SU-DHL-6 (cell line): ENCODE results near the gene TNS1.

ENCODE experiments used
- H2AFZ ChIP-seq: fragments of 200-600 bp; sonication (generic); 2 replicates; pipeline ENCODE4 v1.6.1; 2014; ENCODE audit warnings: low read depth, mild to moderate bottlenecking, moderate library complexity, mixed read lengths, antibody characterized with exemption, low read length; ENCODE audit not compliant: severe bottlenecking
- H3F3A ChIP-seq: fragments of 200-600 bp; shearing (Covaris generic); 2 replicates; pipeline ENCODE4 v1.6.0; 2016; ENCODE audit warnings: antibody characterized with exemption, mild to moderate bottlenecking; ENCODE audit not compliant: insufficient read depth
- H3K27ac ChIP-seq: fragments of 200-600 bp; sonication (generic); 2 replicates; pipeline ENCODE4 v1.5.1; 2016; ENCODE audit warnings: low read depth, mild to moderate bottlenecking, low read length, moderate library complexity, mixed read lengths
- H3K27me3 ChIP-seq: fragments of 200-600 bp; sonication (generic), shearing (Covaris generic); 2 replicates; pipeline ENCODE4 v1.6.0; 2014; ENCODE audit warnings: mild to moderate bottlenecking, low read length
- H3K36me3 ChIP-seq: fragments of 200-600 bp; sonication (generic); 2 replicates; pipeline ENCODE4 v1.6.1; 2014; ENCODE audit warnings: mild to moderate bottlenecking, low read length, mixed read lengths
- H3K4me2 ChIP-seq: fragments of 300-600, 200-600 bp; shearing (Covaris generic), sonication (generic); 2 replicates; pipeline ENCODE4 v1.6.0; 2014; ENCODE audit warnings: low read length, low read depth, mild to moderate bottlenecking; ENCODE audit not compliant: poor library complexity, severe bottlenecking
- H3K4me3 ChIP-seq: fragments of 200-600 bp; sonication (generic); 2 replicates; pipeline ENCODE4 v1.5.1; 2014; ENCODE audit warnings: antibody characterized with exemption, low read length, mild to moderate bottlenecking, mixed read lengths; ENCODE audit not compliant: insufficient read depth, poor library complexity, severe bottlenecking
- H3K79me2 ChIP-seq: fragments of 200-600 bp; sonication (generic); 2 replicates; pipeline ENCODE4 v1.6.1; 2014; ENCODE audit warnings: mild to moderate bottlenecking, low read length, moderate library complexity; ENCODE audit not compliant: insufficient read depth
- H3K9ac ChIP-seq: fragments of 200-600 bp; sonication (generic); 2 replicates; pipeline ENCODE4 v1.7.0; 2014; ENCODE audit warnings: mild to moderate bottlenecking, low read length
- H3K9me2 ChIP-seq: fragments of 200-600 bp; sonication (generic); replicated peaks from 2 replicates; pipeline ENCODE4 v1.6.1; 2014; ENCODE audit warnings: low read length; ENCODE audit not compliant: insufficient read depth
- H3K9me3 ChIP-seq: fragments of 200-600 bp; sonication (generic); 2 replicates; pipeline ENCODE4 v1.6.1; 2014; ENCODE audit warnings: low read length, mixed read lengths; ENCODE audit not compliant: insufficient read depth
- H4K20me1 ChIP-seq: fragments of 200-600 bp; sonication (generic); 2 replicates; pipeline ENCODE4 v1.6.1; 2014; ENCODE audit warnings: low read depth, mild to moderate bottlenecking, antibody characterized with exemption, low read length, moderate library complexity, mixed read lengths
- EZH2phosphoT487 ChIP-seq: fragments of 200-600 bp; sonication (generic), shearing (Covaris generic); conservative IDR thresholded peaks from 2 replicates; pipeline ENCODE4 v1.6.1; 2018; ENCODE audit warnings: mild to moderate bottlenecking, antibody characterized with exemption, low read length, moderate library complexity, mixed read lengths
- TF ChIP-seq, protein P1 (sequence below): fragments of 200-600 bp; sonication (generic); IDR thresholded peaks from one replicate; pipeline ENCODE4 v1.5.1; 2017; ENCODE audit warnings: antibody characterized with exemption, mild to moderate bottlenecking, low read length, moderate library complexity; ENCODE audit not compliant: insufficient read depth, poor library complexity, severe bottlenecking

Gene TNS1

DNA sequence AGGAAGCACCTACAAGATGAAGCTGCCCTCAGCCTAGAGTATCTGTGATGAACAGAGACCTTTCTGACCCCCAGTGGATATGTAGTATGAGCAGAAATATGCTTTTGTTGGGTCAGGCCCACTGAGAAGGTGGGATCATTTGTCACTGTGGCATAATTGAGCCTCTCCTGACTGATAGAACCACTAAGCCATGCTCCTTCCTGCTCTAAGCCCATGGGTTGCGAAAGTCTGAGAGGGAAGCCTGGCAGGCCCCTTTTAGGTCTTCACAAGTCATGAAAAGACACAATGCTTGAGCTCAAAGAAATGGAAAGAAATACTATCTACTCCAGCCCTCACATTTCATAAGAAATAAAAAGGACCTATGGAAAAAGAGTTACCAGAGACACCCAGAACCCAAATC lies 127.7 kb downstream of the TNS1 start:
- no peak overlapping the region for H3K4me2 ChIP-seq
- no peaks in the 10 kb centered on the region for H3K79me2 ChIP-seq
- no peak overlapping the region for H3K9ac ChIP-seq
- no peaks in the 10 kb centered on the region for H3K27me3 ChIP-seq
- no peak overlapping the region for H2AFZ ChIP-seq
- no peaks in the 10 kb centered on the region for H4K20me1 ChIP-seq
- H3K4me3 ChIP-seq = no peak overlapping the region
- no peaks in the 10 kb centered on the region for H3K36me3 ChIP-seq
- TF ChIP-seq, protein P1, sequence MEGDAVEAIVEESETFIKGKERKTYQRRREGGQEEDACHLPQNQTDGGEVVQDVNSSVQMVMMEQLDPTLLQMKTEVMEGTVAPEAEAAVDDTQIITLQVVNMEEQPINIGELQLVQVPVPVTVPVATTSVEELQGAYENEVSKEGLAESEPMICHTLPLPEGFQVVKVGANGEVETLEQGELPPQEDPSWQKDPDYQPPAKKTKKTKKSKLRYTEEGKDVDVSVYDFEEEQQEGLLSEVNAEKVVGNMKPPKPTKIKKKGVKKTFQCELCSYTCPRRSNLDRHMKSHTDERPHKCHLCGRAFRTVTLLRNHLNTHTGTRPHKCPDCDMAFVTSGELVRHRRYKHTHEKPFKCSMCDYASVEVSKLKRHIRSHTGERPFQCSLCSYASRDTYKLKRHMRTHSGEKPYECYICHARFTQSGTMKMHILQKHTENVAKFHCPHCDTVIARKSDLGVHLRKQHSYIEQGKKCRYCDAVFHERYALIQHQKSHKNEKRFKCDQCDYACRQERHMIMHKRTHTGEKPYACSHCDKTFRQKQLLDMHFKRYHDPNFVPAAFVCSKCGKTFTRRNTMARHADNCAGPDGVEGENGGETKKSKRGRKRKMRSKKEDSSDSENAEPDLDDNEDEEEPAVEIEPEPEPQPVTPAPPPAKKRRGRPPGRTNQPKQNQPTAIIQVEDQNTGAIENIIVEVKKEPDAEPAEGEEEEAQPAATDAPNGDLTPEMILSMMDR = no peak
- TF ChIP-seq EZH2phosphoT487 = no peak
- H3F3A ChIP-seq = no peaks in the 10 kb centered on the region
- H3K9me2 ChIP-seq = no peaks in the 10 kb centered on the region
- H3K27ac ChIP-seq = no peak overlapping the region
- no peaks in the 10 kb centered on the region for H3K9me3 ChIP-seq

DNA sequence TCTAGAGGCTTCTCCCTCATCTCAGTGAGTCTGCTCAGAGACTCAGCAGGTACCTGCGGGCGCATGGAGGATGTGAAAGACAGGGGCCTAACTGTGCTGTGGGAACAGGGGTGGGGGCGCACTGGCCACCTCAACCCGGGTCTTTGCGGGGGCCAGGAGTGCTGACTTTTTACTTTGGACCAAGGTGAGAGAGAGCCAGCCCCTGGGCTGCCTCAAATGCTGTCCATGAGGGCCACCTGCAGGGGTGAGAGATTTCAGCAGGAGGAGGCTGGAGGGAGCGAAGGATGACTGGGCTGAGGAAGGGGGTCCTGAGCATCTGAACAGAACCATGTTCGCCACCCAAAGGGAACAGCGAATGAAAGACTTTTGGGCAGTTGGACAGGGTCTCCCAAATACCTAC lies 129.4 kb downstream of the TNS1 start:
- Histone ChIP-seq H3K9ac (no peak overlapping the region), H3K36me3 (no peaks in the 10 kb centered on the region), H3K27ac (no peak overlapping the region), H3K4me2 (no peak overlapping the region), H4K20me1 (no peaks in the 10 kb centered on the region), H3K27me3 (no peaks in the 10 kb centered on the region), H3K9me3 (no peaks in the 10 kb centered on the region), H2AFZ (no peak overlapping the region), H3K4me3 (no peak overlapping the region), H3K79me2 (no peaks in the 10 kb centered on the region), H3K9me2 (no peaks in the 10 kb centered on the region), H3F3A (no peaks in the 10 kb centered on the region)
- TF ChIP-seq, protein P1 = no peak
- no peak for TF ChIP-seq EZH2phosphoT487

DNA sequence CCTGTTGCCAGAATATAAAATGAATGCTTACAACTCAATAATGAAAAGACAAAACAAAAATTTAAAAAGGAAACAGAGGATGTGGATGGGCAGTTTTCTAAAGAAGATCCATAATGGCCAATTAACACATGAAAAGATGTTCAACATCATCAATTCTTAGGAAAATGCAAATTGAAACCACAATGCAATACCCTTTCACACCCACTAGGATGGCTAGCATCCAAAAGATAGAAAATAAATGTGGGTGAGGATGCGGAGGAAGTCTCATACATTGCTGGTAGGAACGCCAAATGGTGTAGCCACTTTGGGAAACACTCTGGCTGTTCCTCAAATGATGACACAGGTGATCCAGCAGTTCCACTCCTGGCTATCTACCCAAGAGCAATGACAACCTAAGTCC lies 130.5 kb downstream of the TNS1 start:
- Histone ChIP-seq H3K27me3 (no peaks in the 10 kb centered on the region), H3F3A (no peaks in the 10 kb centered on the region), H4K20me1 (no peaks in the 10 kb centered on the region), H3K9me2 (no peaks in the 10 kb centered on the region), H3K4me2 (no peak overlapping the region), H3K9me3 (no peaks in the 10 kb centered on the region), H2AFZ (no peak overlapping the region), H3K4me3 (no peak overlapping the region), H3K79me2 (no peaks in the 10 kb centered on the region), H3K9ac (no peak overlapping the region), H3K36me3 (no peaks in the 10 kb centered on the region), H3K27ac (no peak overlapping the region)
- TF ChIP-seq, protein P1 = no peak
- no peak for TF ChIP-seq EZH2phosphoT487

DNA sequence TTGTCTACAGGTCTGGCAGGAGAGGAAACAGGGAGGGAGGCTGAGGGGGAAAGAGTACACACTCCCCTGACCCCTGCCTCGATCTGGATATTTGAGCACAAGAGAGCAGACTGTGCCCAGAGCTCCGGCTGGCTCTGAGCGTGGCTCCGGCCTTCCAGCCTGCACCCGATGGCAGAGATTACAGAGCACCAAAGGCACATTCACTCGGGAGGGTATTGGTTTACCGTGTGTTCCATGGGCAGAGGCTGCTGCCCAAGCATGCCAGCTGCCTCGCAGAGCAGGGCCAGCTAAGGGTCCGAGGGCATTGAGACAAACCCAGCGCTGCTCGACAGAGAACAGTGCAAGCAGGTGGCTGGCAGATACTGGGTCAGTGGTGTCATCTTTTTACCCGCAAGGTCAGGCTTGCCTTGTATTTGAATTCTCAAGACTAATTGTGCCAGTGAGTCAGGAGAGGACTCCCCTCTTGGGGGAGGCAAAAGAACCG lies 132.2 kb downstream of the TNS1 start:
- Histone ChIP-seq H3K9me2 (no peaks in the 10 kb centered on the region), H3K36me3 (no peaks in the 10 kb centered on the region), H3K79me2 (no peaks in the 10 kb centered on the region)

More for the DNA sequence above, 132.2 kb downstream of the TNS1 start:
- Histone ChIP-seq H2AFZ (no peak overlapping the region), H3K27me3 (no peaks in the 10 kb centered on the region), H3K4me3 (no peak overlapping the region), H3K9me3 (no peaks in the 10 kb centered on the region), H4K20me1 (no peaks in the 10 kb centered on the region), H3K9ac (no peak overlapping the region), H3K27ac (no peak overlapping the region), H3K4me2 (no peak overlapping the region), H3F3A (no peaks in the 10 kb centered on the region)
- TF ChIP-seq, protein P1 = no peak
- TF ChIP-seq EZH2phosphoT487 = no peak
